Thoracic aorta (tissue), 2 donors: ENCODE results near the gene TRIO. TPM values are rescaled to one million over a fixed set of nuclear protein-coding genes. Genes with fewer than 3 reads are reported as not detected.

ENCODE experiments used
- ATAC-seq: fragments of 150-250 bp; one replicate; pipeline ENCODE4 v1.8.0; 2017; ENCODE audit warnings: low read depth; ENCODE audit not compliant: insufficient number of reproducible peaks, low FRiP score
- DNase-seq: peaks from one replicate; pipeline ENCODE4 v3.0.0-alpha.2; 2020; ENCODE audit warnings: low spot score
- H3K27ac ChIP-seq, 2 donors: fragments of 200-600 bp; sonication (generic); 1 replicate in 1 of 2; 2 replicates in 1 of 2; pipeline ENCODE4 v1.5.1; 2016; ENCODE audit warnings: mild to moderate bottlenecking in 2 of 2, moderate library complexity in 2 of 2
- H3K27me3 ChIP-seq: fragments of 200-600 bp; sonication (generic); replicated peaks from 2 replicates; pipeline ENCODE4 v1.6.0; 2016; ENCODE audit warnings: mild to moderate bottlenecking; ENCODE audit not compliant: insufficient read depth
- H3K36me3 ChIP-seq: fragments of 200-600 bp; sonication (generic); one replicate; pipeline ENCODE4 v1.5.1; 2016
- H3K4me1 ChIP-seq, 2 donors: fragments of 200-600 bp; sonication (generic); 1 replicate in 1 of 2; 2 replicates in 1 of 2; pipeline versions ENCODE4 v1.5.1 to v1.6.0; 2016; ENCODE audit warnings: low read depth in 2 of 2, mild to moderate bottlenecking in 1 of 2; ENCODE audit not compliant: control insufficient read depth in 1 of 2
- H3K4me3 ChIP-seq: fragments of 200-600 bp; sonication (generic); 2 replicates; pipeline ENCODE4 v1.5.1; 2016; ENCODE audit warnings: mild to moderate bottlenecking
- H3K9me3 ChIP-seq: fragments of 200-600 bp; sonication (generic); 2 replicates; pipeline ENCODE4 v1.5.1; 2016
- total RNA-seq, 2 donors: library from RNA; depleted of rRNA; stranded (reverse); fragments of >200 nt; gene quantifications; one replicate each; pipeline versions ENCODE4 v1.1.0 to v1.2.3, GENCODE V29; 2016
- TF ChIP-seq, protein P1 (sequence below): fragments of 200-600 bp; sonication (generic); IDR thresholded peaks from one replicate; pipeline ENCODE4 v1.5.1; 2019; ENCODE audit warnings: antibody characterized with exemption

TRIO gene
- total RNA-seq, 2 donors from 2014 or later, result 219 to 300 TPM

DNA sequence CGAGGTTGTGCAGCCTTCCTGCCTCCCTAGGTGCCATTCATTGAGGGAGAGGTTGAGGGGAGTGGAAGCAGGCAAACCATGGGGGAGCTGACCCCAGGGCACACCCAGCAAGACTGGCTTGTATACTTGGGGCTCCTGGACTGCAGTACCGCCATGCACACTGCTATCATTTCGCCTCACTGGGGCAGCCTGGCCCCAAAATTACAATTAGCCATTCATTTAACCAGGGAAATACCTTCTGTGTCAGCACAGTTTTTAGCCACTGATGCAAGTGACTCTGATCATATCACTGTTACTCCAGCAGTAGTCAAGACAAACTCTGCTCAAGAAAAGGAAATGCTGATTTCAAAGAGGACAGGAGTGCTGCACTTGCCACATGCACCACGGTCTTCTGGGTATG lies 109.7 kb downstream of the TRIO start:
- no peaks in the 10 kb centered on the region for H3K36me3 ChIP-seq
- peaks cover 45 to 84% of the 10 kb centered on the region in 2 donors for H3K4me1 ChIP-seq
- no peaks in the 10 kb centered on the region for H3K9me3 ChIP-seq
- H3K27ac ChIP-seq, result no peak overlapping the region
- TF ChIP-seq, protein P1, sequence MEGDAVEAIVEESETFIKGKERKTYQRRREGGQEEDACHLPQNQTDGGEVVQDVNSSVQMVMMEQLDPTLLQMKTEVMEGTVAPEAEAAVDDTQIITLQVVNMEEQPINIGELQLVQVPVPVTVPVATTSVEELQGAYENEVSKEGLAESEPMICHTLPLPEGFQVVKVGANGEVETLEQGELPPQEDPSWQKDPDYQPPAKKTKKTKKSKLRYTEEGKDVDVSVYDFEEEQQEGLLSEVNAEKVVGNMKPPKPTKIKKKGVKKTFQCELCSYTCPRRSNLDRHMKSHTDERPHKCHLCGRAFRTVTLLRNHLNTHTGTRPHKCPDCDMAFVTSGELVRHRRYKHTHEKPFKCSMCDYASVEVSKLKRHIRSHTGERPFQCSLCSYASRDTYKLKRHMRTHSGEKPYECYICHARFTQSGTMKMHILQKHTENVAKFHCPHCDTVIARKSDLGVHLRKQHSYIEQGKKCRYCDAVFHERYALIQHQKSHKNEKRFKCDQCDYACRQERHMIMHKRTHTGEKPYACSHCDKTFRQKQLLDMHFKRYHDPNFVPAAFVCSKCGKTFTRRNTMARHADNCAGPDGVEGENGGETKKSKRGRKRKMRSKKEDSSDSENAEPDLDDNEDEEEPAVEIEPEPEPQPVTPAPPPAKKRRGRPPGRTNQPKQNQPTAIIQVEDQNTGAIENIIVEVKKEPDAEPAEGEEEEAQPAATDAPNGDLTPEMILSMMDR, result no peak
- no peak for ATAC-seq
- H3K4me3 ChIP-seq, result no peak overlapping the region
- DNase-seq, result no peak
- no peaks in the 10 kb centered on the region for H3K27me3 ChIP-seq

DNA sequence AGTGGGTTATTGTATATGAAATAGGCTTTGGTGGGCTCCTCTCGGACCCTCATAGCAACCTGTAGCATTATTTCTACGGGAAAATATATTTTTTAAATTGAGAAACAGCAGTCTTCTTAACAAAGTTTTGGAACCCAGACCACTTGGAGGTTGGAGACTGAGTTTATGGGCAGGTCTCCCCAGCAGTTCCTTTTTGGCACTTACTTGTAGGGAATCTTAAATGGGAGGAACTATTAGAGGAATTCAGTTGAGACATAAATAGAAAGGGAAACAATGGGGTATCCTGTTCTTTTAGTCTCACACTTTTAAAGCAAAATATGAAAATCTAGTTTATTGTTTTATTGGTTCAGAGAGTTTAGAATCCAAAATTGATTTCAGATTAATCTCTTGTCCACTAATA lies 111.5 kb downstream of the TRIO start:
- H3K36me3 ChIP-seq, result no peaks in the 10 kb centered on the region
- no peak for DNase-seq
- no peak overlapping the region for H3K4me3 ChIP-seq
- H3K27ac ChIP-seq, result peak overlapping the region; percentile 30 to 50
- H3K4me1 ChIP-seq, result peaks cover 51 to 87% of the 10 kb centered on the region in 2 donors
- ATAC-seq, result no peak
- no peaks in the 10 kb centered on the region for H3K9me3 ChIP-seq
- H3K27me3 ChIP-seq, result no peaks in the 10 kb centered on the region
- TF ChIP-seq, protein P1, result no peak

DNA sequence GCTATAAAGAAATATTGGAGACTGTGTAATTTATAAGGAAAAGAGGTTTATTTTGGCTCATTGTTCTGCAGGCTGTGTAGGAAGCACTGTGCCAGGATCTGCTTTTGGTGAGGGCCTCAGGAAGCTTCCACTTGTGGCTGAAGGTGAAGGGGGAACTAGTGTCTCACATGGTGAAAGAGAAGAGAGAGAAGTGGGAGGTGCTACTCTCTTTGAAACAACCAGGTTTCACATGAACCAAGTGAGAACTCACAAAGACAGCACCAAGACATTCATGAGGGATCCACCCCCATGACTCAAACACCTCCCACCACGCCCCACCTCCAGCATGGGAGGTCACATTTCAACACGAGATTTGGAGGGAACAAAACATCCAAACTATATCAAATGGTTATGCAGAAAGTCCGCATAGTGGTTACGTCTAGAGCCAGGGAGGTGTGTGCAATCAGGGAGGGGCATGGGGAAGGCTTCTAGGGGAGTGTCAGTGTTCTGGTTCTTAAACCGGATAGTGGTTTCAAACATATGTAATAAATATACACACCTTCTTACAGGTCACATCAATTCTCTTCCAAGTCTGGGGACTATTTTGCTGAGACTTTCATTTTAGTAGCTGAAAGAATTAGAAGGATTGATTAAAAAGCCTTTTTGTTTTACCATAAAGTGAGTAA lies 113.0 kb downstream of the TRIO start:
- Histone ChIP-seq H3K4me1 (peaks cover 51 to 87% of the 10 kb centered on the region in 2 donors), H3K9me3 (no peaks in the 10 kb centered on the region), H3K4me3 (no peak overlapping the region), H3K27me3 (no peaks in the 10 kb centered on the region), H3K27ac (peak overlapping the region in 1 of 2 donors; percentile 7), H3K36me3 (no peaks in the 10 kb centered on the region)
- no peak for DNase-seq
- TF ChIP-seq, protein P1, result no peak
- no peak for ATAC-seq

DNA sequence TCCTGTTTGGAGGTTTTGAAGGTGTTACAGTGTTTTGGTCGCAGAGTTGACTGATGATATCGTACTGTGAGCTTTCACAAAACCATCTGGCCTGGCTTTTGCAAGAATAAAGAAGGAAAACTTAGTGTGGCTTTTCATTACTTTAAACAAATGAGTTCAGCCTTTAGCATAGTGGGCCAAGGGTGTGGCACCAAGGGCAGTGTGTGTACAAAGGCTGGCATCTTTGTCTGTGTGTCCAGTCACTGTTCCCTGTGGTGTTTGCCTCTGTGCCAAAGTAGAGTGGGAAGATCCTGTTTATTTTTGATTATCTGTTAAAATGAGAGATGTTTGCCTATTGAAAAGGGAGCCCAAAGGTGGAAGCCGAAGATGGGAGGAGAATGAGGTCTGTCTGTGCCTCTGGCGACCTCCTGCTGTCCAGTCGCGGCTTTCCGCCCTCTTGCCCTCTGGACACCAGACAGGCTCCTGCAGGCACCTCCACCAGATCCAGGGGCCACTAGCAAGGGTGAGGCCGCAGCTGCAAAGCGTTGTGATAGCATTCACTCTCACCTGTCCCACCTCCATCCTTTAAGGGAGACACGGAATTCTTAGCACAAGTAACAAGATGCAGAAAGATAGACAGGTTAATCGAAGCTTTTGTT lies 113.7 kb downstream of the TRIO start:
- Histone ChIP-seq H3K36me3 (no peaks in the 10 kb centered on the region), H3K4me1 (peaks cover 49 to 90% of the 10 kb centered on the region in 2 donors), H3K4me3 (no peak overlapping the region), H3K9me3 (no peaks in the 10 kb centered on the region), H3K27ac (peak overlapping the region in 1 of 2 donors; percentile 19), H3K27me3 (no peaks in the 10 kb centered on the region)
- ATAC-seq (no peak), DNase-seq (no peak)
- TF ChIP-seq, protein P1, result no peak

DNA sequence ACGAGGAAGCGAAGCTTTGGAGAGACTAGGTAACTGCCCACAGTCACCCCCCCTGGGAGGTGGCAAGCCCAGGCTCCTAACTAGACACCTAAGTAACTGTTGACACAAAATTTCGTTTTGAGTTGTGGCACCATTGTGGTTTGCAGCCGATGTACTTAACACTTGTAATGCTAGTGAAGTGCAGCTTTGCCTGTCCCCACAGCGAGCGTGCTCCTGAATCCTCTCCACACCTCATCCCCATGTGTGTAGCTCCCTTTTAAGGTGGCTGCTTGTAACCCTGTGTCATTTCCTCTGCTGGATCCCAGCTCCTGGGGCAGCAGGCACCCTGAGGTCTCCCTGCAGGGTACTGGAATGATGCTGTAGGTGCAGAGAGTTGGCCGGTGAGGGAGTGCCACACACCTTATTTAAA lies 114.9 kb downstream of the TRIO start:
- TF ChIP-seq, protein P1, result no peak
- H3K4me1 ChIP-seq, result peaks cover 49 to 81% of the 10 kb centered on the region in 2 donors

More for the DNA sequence above, 114.9 kb downstream of the TRIO start:
- Histone ChIP-seq H3K9me3 (no peaks in the 10 kb centered on the region), H3K4me3 (no peak overlapping the region), H3K27me3 (no peaks in the 10 kb centered on the region), H3K36me3 (no peaks in the 10 kb centered on the region), H3K27ac (peak overlapping the region in 1 of 2 donors; percentile 0)
- ATAC-seq (no peak), DNase-seq (no peak)
